K562 (cell line): ENCODE data around the gene ST8SIA1. TPM values are rescaled to one million over a fixed set of nuclear protein-coding genes. Genes with fewer than 3 reads are reported as not detected.

Experiments used
- CGGBP1 ChIP-seq: fragments of 250-450 bp; sonication (Bioruptor Pico); IDR thresholded peaks from 2 replicates; pipeline ENCODE4 v1.9.0; 2021; ENCODE audit warnings: mild to moderate bottlenecking
- EP300 ChIP-seq: IDR thresholded peaks from 2 replicates; pipeline ENCODE4 v1.6.1; 2012; ENCODE audit warnings: low read length, improper control_type of control experiment
- FOXK1 ChIP-seq: sonication (generic); formaldehyde crosslinking; IDR thresholded peaks from 2 replicates; pipeline ENCODE4 v1.8.0; 2022; ENCODE audit warnings: missing genetic modification reagents, mild to moderate bottlenecking, borderline replicate concordance
- HEY1 ChIP-seq: fragments of 250-450 bp; sonication (Bioruptor Pico); IDR thresholded peaks from 2 replicates; pipeline ENCODE4 v1.5.0; 2020; ENCODE audit warnings: mild to moderate bottlenecking, moderate library complexity, borderline replicate concordance
- PATZ1 ChIP-seq: fragments of 250-450 bp; sonication (Bioruptor Pico); IDR thresholded peaks from 2 replicates; pipeline ENCODE4 v1.5.0; 2020; ENCODE audit warnings: mild to moderate bottlenecking, borderline replicate concordance
- RBM15 ChIP-seq: fragments of 200-400 bp; formaldehyde crosslinking; IDR thresholded peaks from 2 replicates; pipeline ENCODE4 v1.6.1; 2018; ENCODE audit warnings: mild to moderate bottlenecking, low read length, moderate library complexity; ENCODE audit not compliant: insufficient read depth
- RBM39 ChIP-seq: fragments of 200-400 bp; formaldehyde crosslinking; optimal IDR thresholded peaks from 2 replicates; pipeline ENCODE3; 2018; ENCODE audit warnings: low read depth, low read length
- SMAD3 ChIP-seq: fragments of 450-650 bp; formaldehyde crosslinking; conservative IDR thresholded peaks from 2 replicates; pipeline ENCODE4 v1.4.0; 2020; ENCODE audit warnings: mild to moderate bottlenecking
- TAF7 ChIP-seq: fragments of 450-650 bp; IDR thresholded peaks from 2 replicates; pipeline ENCODE4 v1.6.1; 2016; ENCODE audit warnings: missing genetic modification characterization, missing compliant biosample characterization
- THRB ChIP-seq: fragments of 450-650 bp; formaldehyde crosslinking; conservative IDR thresholded peaks from 2 replicates; pipeline ENCODE4 v1.4.0; 2022; ENCODE audit warnings: mild to moderate bottlenecking, missing genetic modification characterization
- ZNF232 ChIP-seq: sonication (generic); formaldehyde crosslinking; IDR thresholded peaks from 2 replicates; pipeline ENCODE4 v1.8.0; 2022; ENCODE audit warnings: mild to moderate bottlenecking, missing genetic modification reagents
- polyA plus RNA-seq, 8 experiments: library from polyadenylated mRNA; depleted of rRNA in 4 of 8; stranded (reverse) in 5 of 8; unstranded in 3 of 8; fragments of >200 nt; fragmentation: Nextera tagmentation in 2 of 8; fragmentation: Illumina TruSeq in 1 of 8; extraction: Ambion mirVana in 2 of 8; extraction: Trizol in 1 of 8; gene quantifications; 2 replicates each; pipeline versions ENCODE4 v1.2.1 to v1.2.3, GENCODE V29; 2011 to 2014; ENCODE audit warnings: inconsistent platforms in 1 of 8, missing spikeins in 1 of 8
- total RNA-seq, 7 experiments: library from RNA; depleted of rRNA in 6 of 7; stranded (reverse); fragments of >200 nt in 6 of 7; fragmentation: Illumina TruSeq in 2 of 7; extraction: Trizol in 2 of 7; gene quantifications; 2 replicates each; pipeline versions ENCODE4 v1.2.1 to v1.2.3, GENCODE V29; 2011 to 2021; ENCODE audit warnings: low replicate concordance in 1 of 7

The ST8SIA1 gene
- total and polyA plus RNA-seq, 9 of the 15 experiments (the other 6 are each of a cell fraction or from before 2014, with no cell fraction given), result 0.86 to 26.3 (median 4.3) TPM

GRCh38 chr12:22215467-22216253 lies 118.8 kb downstream of the ST8SIA1 start (continued):
- TF ChIP-seq TAF7 (tag) (no peak), FOXK1 (CRISPR knock-in tag) (no peak), THRB (no peak), EP300 (no peak), RBM15 (no peak), PATZ1 (CRISPR knock-in tag) (no peak), CGGBP1 (no peak), SMAD3 (CRISPR knock-in tag) (no peak), ZNF232 (CRISPR knock-in tag) (no peak), RBM39 (no peak), HEY1 (CRISPR knock-in tag) (no peak)
